NCI-H226 (cell line): ENCODE data around the gene RUSF1.

Experiments
- DNase-seq: peaks from one replicate; pipeline ENCODE4 v3.0.0-alpha.2; 2015

The RUSF1 gene

DNA sequence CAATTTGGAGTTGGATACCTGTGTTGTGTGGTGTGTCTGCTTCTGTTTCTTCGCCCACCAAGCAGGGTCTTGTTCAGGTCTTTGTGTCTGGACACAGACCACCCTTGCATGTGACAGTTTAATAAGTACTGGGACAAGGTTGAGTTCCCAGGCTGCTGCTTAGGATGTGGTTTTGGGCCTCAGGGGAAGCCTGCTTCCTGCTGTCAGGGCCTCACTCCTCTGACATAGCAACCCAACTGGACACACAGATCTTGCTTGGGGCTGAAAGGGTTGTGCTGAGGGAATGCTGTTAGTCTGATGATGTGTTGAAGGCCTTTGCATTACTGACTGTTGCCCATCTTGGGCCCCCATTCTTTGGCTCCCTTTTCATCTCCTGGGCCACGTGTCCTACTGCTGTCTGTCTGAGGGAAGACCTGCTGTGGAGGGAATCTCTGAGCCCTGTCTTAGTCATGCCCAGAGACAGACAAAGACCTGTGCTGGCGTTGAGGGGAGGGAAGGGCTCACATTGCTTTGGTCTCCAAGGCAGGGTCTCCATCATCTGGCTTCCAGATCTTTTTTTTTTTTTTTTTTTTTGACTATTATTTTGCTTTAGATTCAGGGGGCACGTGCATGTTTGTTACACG is 40.9 kb downstream of the RUSF1 start:
- DNase-seq = no peak

DNA sequence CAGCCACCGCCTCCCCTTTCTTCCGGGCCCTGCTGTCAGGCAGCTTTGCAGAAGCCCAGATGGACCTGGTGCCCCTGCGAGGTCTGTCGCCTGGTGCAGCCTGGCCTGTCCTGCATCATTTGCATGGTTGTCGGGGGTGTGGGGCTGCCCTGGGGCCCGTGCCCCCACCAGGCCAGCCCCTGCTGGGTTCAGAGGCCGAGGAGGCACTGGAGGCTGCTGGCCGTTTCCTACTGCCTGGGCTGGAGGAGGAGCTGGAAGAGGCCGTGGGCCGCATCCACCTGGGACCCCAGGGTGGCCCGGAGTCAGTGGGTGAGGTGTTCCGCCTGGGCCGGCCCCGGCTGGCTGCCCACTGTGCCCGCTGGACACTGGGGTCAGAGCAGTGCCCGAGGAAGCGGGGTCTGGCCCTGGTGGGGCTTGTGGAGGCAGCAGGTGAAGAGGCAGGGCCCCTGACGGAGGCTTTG is 41.8 kb downstream of the RUSF1 start:
- no peak for DNase-seq

DNA sequence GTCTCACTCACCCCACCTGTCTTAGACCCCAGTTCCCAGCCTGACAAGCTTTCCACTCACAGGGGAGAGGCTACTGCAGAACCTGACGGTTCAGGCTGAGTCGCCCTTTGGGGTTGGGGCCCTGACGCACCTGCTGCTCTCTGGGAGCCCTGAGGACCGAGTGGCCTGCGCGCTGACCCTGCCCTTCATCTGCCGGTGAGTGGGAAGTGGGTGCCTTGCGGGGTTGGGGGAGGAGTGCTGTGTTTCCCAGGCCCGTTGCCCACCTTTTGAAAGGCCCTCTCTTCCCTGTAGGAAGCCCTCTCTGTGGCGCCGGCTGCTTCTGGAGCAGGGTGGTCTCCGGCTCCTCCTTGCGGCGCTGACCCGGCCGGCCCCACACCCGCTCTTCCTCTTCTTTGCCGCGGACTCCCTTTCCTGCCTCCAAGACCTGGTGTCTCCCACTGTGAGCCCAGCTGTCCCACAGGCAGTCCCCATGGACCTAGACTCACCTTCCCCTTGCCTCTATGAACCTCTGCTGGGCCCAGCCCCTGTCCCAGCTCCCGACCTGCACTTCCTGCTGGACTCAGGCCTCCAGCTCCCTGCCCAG is 42.3 kb downstream of the RUSF1 start:
- no peak for DNase-seq

DNA sequence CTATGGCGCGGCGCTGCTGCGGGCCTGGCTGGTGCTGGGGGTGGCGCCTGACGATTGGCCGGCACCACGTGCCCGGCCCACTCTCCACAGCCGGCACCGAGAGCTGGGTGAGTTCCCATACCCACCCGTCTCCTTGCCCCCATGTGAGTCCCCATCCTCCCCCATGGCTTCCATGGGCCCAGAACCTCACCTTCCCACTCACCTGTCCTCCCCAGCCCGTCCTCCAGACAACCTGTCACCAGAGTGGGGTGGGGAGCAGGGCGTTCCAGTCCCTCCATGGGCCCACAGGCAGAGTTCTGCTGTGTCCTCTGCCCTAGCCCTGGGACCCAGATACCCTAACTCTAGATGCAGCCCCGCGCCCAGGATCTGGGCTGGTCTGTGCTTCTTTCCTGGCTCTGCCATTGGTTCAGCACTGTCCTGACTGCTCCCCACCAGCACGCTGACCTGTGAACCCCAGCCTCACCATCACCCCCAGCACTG is 43.4 kb downstream of the RUSF1 start:
- no peak for DNase-seq

DNA sequence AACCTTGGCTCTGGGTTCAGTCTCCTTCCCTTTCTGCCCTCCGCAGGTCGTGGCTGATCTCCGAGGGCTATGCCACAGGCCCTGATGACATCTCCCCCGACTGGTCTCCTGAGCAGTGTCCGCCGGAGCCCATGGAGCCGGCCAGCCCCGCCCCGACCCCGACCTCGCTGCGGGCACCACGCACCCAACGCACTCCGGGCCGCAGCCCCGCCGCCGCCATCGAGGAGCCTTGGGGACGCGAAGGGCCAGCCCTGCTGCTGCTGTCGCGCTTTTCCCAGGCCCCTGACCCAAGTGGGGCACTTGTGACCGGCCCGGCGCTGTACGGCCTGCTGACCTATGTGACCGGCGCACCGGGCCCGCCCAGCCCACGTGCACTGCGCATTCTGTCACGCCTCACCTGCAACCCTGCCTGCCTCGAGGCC is 43.8 kb downstream of the RUSF1 start:
- no peak for DNase-seq

DNA sequence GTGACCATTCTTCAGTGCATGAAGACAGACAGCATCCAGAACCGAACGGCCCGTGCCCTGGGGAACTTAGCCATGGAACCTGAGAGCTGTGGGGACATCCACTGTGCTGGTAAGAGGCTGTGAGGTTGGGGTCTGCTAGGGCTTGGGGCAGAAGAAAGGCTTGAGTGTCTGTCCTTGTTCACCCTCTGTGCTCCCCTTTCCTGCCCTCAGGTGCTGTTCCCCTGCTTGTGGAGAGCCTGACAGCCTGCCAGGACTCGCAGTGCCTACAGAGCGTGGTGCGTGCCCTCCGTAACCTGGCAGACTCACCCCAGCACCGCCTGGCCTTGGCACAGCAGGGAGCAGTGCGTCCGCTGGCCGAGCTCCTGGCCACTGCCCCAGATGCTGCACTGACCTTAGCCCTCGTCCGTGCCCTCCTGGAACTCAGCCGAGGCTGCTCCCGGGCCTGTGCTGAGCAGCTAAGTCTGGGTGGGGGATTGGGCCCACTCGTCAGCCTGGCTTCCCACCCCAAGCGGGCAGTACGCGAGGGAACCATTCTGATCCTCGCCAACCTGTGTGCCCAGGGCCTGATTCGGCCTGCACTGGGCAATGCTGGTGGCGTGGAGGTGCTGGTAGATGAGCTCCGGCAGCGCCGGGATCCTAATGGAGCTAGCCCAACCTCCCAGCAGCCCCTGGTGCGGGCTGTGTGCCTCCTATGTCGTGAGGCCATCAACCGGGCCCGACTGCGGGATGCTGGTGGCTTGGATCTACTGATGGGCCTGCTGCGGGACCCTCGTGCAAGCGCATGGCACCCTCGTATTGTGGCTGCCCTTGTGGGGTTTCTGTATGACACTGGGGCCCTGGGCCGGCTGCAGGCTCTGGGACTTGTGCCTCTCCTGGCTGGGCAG is 46.0 kb downstream of the RUSF1 start:
- no peak for DNase-seq

DNA sequence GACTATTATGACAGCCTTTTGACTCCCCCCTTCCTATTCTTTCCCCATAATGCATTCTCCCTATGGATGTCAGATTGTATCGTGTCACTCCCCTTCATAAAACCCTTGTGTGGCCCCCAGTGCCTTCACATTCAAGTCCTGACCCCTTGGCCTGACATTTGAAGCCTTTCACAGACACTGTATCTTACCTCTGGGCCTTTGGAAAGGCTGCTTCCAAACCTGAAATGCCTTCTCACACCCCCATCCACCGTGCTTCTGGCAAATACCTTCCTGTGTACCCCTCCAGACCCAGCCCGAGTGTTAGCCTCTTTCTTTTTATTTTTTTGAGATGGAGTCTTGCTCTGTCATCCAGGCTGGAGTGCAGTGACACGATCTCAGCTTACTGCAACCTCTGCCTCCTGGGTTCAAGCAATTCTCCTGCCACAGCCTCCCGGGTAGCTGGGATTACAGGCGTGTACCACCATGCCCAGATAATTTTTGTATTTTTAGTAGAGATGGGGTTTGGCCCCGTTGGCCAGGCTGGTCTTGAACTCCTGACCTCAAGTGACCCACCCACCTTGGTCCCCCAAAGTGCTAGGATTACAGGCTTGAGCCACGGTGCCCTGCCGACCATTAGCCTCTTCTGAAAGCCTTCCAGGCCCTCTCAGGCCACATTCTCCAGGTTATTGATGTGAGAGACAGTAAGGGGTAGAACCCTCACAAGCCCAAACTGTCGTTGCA is 46.8 kb downstream of the RUSF1 start:
- DNase-seq = no peak

DNA sequence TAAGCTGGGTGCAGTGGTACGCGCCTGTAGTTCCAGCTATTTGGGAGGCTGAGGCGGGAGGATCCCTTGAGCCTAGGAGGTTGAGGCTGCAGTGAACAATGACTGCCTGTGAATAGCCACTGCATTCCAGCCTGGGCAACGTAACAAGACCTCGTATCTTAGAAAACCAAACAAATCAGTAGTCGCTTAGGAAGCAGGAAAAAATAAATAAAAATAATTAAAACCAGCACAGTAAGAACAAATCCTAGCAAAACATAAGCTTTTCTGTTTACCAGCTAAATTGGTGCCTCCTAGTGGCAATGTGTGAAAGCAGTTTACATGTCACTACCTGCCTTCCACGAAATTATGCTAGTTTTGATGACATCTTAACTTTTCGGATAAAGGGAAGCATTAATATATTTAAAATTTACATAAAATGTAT is 47.6 kb downstream of the RUSF1 start:
- DNase-seq = no peak

DNA sequence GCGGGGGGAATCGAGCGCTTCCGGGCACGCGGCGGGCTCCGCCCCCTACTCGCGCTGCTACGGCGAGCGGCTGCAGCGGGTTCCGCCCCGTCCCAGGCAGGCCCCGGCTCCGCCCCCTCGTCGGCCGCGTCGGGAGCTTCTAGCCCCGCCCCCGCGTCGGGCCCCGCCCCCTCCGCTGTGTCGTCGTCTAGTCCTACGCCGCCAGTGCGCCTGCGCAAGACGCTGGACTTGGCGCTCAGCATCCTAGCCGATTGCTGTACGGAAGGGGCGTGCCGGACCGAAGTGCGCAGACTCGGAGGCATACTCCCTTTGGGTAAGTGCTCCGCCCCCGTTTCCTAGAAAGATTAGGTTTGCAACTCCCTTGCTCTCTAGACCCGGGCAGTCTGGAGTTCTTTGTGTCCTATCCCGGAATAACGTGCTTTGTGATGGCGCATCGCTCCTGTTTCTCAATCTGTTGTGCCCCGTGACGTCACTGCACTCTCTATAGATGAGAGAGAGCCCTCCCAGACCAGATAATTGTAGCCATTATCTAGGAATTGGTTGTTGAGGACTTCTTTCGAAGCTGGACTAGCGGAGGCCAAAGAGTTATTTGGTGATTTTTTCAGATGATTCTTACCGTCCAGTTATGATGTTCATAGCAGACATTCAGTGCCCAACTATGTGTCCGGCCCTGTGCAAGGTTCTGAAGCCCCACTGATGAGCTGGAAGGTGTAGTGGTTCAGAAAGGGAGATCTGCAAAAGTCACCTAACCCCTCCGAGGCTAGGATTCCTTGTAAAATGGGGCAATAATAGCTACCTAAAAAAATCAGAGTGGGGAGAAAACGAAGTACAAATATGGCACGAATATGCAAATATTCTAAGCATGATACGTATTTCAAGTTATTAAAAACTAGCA is 48.3 kb downstream of the RUSF1 start:
- peak; percentile 97 for DNase-seq

DNA sequence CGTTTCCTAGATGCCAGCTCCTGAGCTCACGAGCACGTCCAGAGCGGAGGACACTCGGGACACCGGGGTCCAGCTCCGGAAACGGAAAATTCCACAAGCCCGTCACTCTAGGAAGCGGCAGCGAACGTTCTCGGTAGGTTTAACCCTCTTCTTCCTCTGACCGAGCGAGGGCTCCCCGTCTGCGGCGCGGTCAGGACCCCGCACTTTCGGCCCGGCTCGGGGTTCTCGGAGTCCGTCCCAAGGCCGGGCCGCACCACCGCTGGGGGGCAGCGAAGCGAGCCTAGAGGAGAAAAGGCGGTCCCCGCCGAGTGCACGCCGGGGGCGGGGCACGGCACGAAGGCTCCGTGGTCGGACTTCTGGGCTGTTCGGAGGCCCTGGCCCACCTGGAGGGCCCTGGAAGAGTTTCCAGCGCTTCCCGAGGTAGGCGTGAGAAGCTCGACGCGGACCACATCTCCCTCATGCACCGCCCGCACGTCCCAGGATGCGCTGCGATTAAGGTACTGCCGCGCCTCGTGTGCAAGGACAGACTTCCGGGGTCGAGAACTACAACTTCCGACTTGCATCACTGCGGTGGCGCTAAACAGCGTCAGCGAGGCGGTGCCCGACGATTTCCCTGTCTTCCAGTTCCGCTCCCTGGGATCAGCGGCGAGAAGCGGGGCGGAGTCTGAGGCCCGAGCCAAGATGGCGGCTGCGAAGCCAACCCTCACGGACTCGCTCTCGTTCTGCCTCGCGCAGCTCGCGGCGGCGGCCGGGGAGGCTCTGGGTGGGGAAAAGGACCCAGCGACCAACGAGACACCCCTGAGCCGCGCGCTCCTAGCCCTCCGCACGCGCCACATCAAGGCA is 49.1 kb downstream of the RUSF1 start, which contains the start of gene ARMC5:
TSS of gene ARMC5 (plus strand) at position 658 of the 843 bp plus-strand sequence. CDS start at position 682, 24 bp downstream.
- peak; percentile 98 for DNase-seq

DNA sequence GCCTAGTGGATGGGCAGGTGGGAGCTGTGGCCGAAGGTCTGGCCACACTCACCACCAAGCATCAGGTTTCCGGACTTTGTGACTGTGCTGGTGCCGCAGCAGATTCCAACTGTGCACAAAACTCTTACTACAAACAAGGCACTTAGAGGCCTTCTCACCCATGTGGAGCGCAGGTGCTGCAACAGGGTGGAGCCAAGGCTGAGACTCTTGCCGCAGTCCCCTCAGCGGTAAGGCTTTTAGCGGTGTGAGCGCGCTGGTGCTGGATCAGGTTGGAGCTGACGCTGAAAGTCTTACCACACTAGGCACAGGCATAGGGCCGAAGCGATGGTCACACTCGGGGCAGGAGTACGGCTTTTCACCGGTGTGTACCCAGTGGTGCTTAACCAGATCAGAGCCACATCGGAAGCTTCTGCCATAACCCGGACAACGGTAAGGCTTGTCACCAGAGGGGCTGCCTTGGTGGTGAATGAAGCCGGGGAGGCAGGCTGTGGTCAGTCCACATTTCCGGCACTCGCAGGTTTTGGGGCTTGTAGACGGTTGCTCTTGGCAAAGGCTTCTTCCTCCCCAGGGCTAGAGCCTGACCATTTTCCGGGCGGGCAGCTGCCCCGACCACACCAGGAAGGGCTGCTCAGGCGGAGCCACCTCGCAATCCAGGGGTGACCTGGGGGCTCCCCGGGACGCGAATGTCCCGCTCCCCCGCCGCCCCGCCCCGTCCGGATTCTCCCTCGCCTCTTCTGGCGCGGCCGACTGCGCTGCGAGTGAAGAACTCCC is 49.9 kb downstream of the RUSF1 start:
- DNase-seq = peak; percentile 15

DNA sequence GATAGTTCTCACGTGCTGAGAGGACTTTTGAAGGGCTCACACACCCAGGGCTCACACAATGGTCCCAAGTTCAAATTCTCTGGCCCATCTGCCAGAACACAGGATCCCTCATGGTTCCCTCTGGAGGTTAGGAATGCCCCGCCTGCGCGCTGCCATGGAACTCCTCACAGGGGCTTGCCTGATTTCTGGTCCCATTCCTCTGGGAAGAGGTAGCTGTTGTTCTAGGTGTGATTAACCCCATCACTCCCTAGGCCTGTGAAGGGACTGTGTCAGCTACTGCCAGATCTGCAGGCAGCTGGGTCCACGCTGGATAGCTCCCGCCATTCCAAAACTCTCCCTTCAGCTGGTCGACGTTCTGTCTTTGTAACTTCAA is 51.2 kb downstream of the RUSF1 start:
- no peak for DNase-seq

DNA sequence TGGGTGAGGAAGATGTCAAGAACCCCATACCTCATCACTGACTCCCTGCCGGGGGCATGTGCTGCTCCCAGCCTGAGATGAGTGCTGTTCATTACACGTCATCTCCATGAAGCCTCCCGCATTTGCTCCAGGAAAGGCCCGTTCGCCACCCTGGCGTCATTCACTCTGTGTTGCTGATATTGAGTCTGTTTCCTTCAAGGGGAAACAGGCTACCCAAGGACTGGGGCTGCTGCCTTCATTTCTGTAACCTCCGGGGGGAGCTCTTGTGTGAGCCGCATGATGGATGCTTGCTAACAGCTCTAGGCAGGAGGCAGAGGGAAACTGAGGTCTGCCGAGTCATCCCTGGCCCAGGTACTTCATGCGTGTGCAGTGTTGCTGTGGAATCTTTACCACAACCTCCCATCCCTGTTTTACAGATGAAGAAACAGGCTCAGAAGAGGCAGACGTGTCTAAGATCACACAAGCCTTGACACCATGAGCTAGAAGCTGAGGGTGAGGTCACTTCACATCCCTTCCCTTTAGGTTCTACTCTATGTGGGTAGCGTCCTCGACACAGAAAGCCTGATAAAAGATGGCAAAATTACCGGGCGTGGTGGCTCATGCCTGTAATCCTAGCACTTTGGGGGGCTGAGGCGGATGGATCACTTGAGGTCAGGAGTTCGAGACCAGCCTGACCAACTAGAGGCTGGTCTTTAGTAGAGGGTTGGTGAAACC is 52.4 kb downstream of the RUSF1 start:
- no peak for DNase-seq

DNA sequence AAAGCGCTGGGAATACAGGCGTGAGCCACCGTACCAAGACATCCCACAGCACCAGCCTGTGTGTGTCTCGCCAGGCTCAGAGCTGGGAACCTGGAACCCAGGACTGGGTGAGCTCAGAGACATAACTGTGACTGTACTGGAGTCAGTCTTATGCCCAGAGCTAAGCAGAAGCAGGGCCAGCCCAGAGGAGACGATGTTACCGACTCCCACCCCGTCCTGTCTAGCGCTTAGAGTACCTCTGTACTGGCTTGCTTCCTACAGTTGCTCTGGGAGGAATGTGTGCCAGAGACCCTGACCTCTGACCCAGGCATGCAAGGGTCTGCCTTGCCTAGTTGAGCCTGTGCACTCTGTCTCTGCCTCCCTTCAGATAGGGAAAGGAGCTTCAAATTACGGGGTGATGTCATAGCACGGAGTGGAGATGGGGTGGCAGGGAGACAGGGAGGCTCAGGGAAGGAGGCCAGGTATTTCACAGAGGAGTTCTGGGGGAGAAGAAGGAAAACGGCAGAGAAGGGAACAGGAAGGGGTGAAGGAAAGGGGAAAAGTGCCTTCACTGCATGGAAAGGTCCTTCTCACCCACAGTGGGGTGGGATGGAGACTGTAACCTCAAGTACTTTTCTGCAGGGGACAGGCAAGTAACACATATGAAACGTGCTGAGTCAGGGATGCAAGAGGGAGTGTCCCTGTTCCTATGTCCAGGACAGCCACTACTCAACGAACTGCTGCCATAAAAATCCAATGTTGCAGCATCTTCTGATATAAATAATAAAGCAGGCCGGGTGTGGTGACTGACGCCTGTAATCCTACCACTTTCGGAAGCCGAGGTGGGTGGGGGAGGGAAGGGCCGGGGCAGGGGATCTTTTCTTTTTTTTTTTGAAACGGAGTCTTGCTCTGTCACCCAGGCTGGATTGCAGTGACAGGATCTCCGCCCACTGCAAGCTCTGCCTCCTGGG is 54.7 kb downstream of the RUSF1 start:
- DNase-seq = peak; percentile 70

DNA sequence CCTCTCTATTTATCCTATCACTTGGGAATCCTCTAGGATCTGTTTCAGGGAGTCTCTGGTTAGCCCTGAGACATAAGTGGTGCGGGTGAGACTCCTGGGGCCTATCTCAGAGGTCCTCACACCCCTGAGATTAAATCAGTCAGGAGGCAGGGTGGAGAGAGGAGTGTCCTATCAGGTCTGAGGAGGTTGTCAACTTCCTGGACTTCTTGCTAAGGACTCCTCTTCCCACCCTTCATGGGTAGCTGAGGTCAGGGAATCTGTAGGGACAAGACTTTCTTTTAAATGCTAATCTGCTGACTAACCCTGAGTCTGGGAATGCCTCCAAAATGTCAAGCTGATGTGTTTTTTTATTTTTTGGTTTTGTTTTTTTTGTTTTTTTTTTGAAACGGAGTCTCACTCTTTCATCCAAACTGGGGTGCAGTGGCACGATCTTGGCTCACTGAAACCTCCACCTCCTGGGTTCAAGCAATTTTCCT is 55.5 kb downstream of the RUSF1 start:
- peak; percentile 88 for DNase-seq

DNA sequence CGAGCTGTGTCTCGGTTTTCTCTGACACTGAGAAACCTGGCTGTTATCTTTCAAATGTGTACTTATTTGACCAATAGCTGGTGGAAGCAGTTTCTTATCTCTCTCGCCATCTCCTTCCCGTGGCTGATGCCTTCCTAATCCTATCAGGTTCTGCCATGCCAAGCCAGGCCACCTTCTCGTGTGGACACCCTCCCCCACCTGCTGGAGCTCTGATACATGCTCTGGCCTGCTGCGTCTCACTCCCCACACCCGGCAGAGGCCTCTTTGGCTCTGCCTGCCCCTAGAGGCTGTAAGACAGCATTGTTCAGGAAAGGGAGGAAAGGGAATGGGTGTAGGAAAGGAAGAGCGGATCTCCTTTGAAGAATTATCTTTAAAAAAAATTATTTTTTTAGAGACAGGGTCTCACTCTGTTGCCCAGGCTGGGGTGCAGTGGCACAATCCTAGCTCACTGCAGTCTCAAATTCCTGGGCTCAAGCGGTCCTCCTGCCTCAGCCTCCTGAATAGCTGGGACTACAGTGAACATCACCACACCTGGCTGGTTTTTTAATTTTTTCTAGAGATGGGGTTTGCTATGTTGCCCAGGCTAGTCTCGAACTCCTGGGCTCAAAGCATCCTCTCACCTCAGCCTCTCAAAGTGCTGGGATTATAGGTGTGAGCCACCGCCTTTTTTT is 56.4 kb downstream of the RUSF1 start:
- DNase-seq = peak; percentile 82

DNA sequence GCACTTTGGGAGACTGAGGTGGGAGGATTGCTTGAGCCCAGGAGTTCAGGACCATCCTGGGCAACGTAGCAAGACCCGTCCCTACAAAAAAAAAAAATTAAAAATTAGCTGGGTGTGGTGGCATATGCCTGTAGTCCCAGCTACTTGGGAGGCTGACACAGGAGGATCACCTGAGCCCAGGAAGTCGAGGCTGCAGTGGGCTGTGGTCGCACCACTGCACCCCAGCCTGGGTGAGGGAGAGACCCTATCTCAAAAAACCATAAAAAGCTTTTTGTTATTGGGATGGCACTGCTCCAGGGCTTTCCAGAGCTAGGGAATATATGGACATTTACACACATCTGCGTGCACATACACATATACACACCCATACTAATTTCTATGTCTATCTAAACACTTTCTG is 57.0 kb downstream of the RUSF1 start:
- DNase-seq = no peak
